ENCODE results near the gene ZNF470. TPM values are rescaled to one million over a fixed set of nuclear protein-coding genes. Genes with fewer than 3 reads are reported as not detected.

ZNF470 gene
- total RNA-seq, 1 experiment from 2014 or later, result 7.1 TPM

DNA sequence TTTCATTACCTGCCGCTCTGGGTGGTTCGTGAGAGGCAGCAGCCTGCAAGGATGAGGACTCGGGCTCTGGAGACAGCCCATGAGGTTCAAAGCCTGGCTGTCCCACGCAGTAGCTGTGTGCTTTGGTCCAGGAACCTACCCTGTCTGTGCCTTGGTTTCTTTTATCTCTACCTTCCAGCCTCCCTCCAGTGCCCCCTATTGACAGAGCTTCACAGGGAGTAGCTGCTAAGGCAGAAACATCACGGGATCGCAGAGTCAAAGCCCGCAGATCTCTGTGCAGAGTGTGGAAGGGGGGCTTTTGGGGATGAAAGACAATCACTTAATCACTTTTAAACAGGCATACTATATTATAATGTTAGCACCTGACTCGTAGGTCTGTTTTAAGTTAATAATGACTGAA lies 44.0 kb downstream of the ZNF470 start:
- Histone ChIP-seq H4K8ac (replicated peaks; ENCODE audit: insufficient read length, low read depth, low read length) (no peak overlapping the region), H2BK20ac (ENCODE audit: low read depth, low read length, poor library complexity, severe bottlenecking) (no peak overlapping the region), H2BK12ac (ENCODE audit: insufficient read length, low read depth, low read length) (no peak overlapping the region), H2BK15ac (ENCODE audit: low read depth, low read length) (no peak overlapping the region), H2BK120ac (ENCODE audit: low read depth, low read length, poor library complexity, severe bottlenecking) (no peak overlapping the region), H2AFZ (ENCODE audit: low read length) (no peak overlapping the region), H4K5ac (ENCODE audit: insufficient read length, low read depth, low read length) (no peak overlapping the region), H3K14ac (ENCODE audit: insufficient read depth, low read length) (no peak overlapping the region), H2AK5ac (ENCODE audit: insufficient read length, low read length) (no peak overlapping the region), H3K9me3 (ENCODE audit: control insufficient read depth, low read depth, low read length) (peaks cover 6% of the 10 kb centered on the region), H3K27me3 (ENCODE audit: insufficient read depth, low read length) (no peaks in the 10 kb centered on the region), H3T11ph (ENCODE audit: low read length) (no peak overlapping the region), H3K79me1 (ENCODE audit: insufficient read depth, low read depth, low read length, poor library complexity, severe bottlenecking) (no peaks in the 10 kb centered on the region), H3K56ac (ENCODE audit: insufficient read length, low read depth, low read length) (no peak overlapping the region), H3K4me2 (ENCODE audit: insufficient read depth, insufficient read length, low read length) (no peak overlapping the region), H3K23ac (ENCODE audit: insufficient read length, low read depth, low read length) (no peak overlapping the region), H2BK5ac (ENCODE audit: insufficient read length, low read length) (no peak overlapping the region), H3K23me2 (ENCODE audit: insufficient read length, low read depth, low read length, poor library complexity, severe bottlenecking) (no peaks in the 10 kb centered on the region), H3K27ac (ENCODE audit: insufficient read length, low read depth, low read length) (no peak overlapping the region), H4K20me1 (ENCODE audit: control insufficient read depth, insufficient read depth, insufficient read length) (no peaks in the 10 kb centered on the region), H3K9ac (ENCODE audit: extremely low read depth, insufficient read length, low read length) (no peak overlapping the region), H4K91ac (ENCODE audit: insufficient read length, low read depth, low read length) (no peak overlapping the region), H3K4ac (ENCODE audit: low read depth, low read length) (no peak overlapping the region), H3K18ac (ENCODE audit: insufficient read length, low read depth, low read length) (no peak overlapping the region), H3K4me1 (ENCODE audit: insufficient read depth, low read length) (no peaks in the 10 kb centered on the region), H3K79me2 (ENCODE audit: insufficient read depth, low read length) (peaks cover 3% of the 10 kb centered on the region; the same call in 1 of the 2 replicates)
- WGBS (ENCODE audit: extremely low coverage, insufficient read length, low lambda C conversion rate), result no CpG with 5 or more reads among the region's 8 CpGs
- Mint-ChIP-seq H3K4me1 (no peaks in the 10 kb centered on the region), H3K9me3 (peaks cover 94 to 99% of the 10 kb centered on the region in 2 experiments), H3K27me3 (ENCODE audit: low read depth) (peaks cover 1% of the 10 kb centered on the region), H3K4me3 (no peak overlapping the region), H3K27ac (no peak overlapping the region), H3K36me3 (ENCODE audit: insufficient read depth in 1 of 3, low read depth in 3 of 3) (peaks cover 64 to 82% (median 80%) of the 10 kb centered on the region in 3 experiments)
- TF ChIP-seq, protein P1, sequence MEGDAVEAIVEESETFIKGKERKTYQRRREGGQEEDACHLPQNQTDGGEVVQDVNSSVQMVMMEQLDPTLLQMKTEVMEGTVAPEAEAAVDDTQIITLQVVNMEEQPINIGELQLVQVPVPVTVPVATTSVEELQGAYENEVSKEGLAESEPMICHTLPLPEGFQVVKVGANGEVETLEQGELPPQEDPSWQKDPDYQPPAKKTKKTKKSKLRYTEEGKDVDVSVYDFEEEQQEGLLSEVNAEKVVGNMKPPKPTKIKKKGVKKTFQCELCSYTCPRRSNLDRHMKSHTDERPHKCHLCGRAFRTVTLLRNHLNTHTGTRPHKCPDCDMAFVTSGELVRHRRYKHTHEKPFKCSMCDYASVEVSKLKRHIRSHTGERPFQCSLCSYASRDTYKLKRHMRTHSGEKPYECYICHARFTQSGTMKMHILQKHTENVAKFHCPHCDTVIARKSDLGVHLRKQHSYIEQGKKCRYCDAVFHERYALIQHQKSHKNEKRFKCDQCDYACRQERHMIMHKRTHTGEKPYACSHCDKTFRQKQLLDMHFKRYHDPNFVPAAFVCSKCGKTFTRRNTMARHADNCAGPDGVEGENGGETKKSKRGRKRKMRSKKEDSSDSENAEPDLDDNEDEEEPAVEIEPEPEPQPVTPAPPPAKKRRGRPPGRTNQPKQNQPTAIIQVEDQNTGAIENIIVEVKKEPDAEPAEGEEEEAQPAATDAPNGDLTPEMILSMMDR (conservative IDR thresholded peaks at IDR 0.05), result no peak
- no peak for DNase-seq

Data from H9 (cell line).